HG03565 (cell line): ENCODE data around the gene SERINC2.

Experiments
- ATAC-seq: cut with Tn5 transposase; IDR thresholded peaks from one replicate; pipeline ENCODE4 v1.9.1; 2021; ENCODE audit warnings: mild to moderate bottlenecking, moderate library complexity; ENCODE audit not compliant: unreplicated experiment

Gene SERINC2

GRCh38 chr1:31412732-31413404 lies at the start of gene SERINC2:
TSS of gene SERINC2 (plus strand) at chr1:31413213. CDS start at chr1:31413266, 53 bp downstream.
- ATAC-seq = no peak

DNA sequence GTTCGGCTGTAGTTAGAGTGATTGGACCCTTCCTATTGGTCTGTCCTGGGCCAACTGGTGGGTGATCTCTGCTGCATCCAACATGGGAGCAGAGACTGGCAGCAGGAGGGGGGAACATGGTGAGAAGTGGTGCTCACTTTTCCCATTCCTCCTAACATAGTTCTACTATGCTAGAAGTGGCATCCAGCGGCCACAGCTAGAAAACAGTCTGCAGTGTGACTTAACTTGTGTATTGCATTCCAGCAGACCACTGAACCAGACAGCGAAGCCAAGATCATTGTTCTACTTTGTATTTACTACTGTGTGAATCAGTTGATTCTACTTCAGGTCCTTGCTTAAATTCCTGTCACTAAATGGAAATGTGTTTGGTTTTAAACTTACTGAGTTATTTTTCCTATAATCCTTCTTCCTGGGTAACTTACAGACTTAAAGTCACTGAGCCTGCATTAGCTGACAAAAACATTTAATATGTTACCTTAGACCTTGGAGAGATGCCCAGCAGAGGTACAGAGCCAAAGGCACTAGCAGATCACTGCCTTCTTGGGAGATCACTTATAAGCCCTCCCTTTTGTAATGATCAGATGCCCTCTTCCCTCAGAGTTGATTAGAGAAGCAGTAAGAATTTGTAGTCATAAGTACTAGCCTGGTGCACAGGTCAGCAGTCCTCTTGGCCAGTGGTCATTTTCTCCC lies 48.3 kb upstream of the SERINC2 start:
- no peak for ATAC-seq

DNA sequence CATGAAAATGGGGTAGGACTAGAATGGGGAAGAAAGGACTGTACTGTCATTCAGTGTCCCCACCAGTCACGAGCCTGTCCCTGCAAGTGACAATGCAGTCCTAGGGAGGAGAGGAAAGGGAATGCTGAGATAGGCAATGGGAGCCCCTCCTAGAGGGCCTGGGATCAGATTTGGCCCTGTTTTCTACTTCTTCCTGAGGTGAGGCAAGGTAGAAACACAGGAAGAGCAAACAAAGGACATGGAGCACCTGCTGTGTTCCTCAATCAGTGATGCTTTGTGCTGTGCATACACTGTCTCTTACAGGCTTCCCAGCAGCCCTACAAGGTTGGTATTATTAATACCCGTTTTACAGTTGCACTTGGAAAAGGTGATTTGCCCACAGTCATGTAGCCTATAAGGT lies 46.2 kb upstream of the SERINC2 start:
- no peak for ATAC-seq

- ATAC-seq = no peak
Observed at GRCh38 chr1:31368611-31369107, 44.4 kb upstream of the SERINC2 start.

- no peak for ATAC-seq
Observed at GRCh38 chr1:31370021-31370420, 43.0 kb upstream of the SERINC2 start.

DNA sequence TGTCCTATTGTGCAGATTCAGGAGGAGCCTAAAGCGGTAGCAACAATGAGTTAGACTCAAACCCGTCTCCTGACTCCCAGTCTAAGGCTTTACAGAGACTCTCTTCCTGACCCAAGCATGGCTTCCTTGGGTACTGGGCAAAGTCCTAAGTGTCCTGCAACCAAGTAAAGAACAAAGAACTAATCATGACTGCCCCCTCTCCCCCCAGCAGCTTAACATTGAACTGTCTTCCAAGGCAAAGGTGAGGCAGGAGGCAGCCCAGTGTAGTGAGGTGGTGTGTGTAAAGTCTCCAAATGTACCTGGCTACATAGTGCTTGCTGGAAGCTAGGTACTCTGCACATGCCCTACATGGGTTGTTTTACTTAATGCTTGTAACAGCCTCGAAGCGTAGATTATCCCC lies 42.4 kb upstream of the SERINC2 start:
- ATAC-seq = no peak

GRCh38 chr1:31371121-31371959 lies 41.7 kb upstream of the SERINC2 start:
- no peak for ATAC-seq

DNA sequence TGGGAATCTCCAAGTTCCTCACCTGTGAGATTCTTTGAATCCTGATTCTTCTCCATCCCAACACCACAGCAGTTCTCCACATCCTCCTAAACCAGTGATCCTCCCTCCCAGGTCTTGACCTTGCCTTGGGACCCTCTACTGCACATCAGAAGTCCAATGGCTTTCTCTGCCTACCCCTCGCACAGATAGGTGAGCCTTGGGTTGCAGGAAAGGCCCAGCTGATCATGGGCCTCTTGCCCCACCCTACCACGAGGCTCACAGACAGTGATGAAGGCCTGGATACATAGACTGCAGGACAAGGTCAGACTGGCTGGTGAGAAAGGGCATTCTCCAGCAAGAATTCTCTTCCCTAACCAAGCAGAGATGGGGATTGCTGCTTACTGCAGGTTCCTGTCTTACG lies 41.0 kb upstream of the SERINC2 start:
- ATAC-seq = no peak

GRCh38 chr1:31372751-31373055 lies 40.3 kb upstream of the SERINC2 start:
- ATAC-seq = no peak

GRCh38 chr1:31373056-31373896 lies 39.7 kb upstream of the SERINC2 start, which contains the start of gene FABP3:
TSS of gene FABP3 (minus strand) at chr1:31373076. CDS start at chr1:31373014, 62 bp downstream.
- no peak for ATAC-seq

GRCh38 chr1:31373897-31374486 lies 39.0 kb upstream of the SERINC2 start:
- ATAC-seq = no peak

- no peak for ATAC-seq
Observed at GRCh38 chr1:31374511-31375196, 38.4 kb upstream of the SERINC2 start.

- no peak for ATAC-seq
Observed at GRCh38 chr1:31376375-31377134, 36.5 kb upstream of the SERINC2 start.

- ATAC-seq = no peak
Observed at GRCh38 chr1:31377364-31377863, 35.6 kb upstream of the SERINC2 start.

DNA sequence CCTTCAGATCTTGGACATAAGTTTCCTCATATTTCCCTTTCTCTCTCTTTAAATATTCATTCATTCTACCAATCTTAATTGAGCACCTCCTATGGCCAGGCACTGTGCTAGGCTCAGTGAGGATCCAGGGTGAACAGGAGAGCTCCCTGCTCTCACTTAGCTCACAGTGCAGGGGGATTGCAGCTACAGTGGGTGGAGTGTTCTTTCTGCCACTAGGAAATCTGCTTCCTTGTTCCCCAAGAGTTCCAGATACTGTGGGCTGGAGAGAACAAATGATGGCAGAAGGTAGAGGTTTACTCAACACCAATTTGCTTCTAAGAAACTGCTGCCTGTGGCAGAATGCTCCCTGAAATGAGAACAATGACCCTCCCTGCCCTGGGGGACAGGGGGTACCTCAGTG lies 35.0 kb upstream of the SERINC2 start:
- no peak for ATAC-seq

DNA sequence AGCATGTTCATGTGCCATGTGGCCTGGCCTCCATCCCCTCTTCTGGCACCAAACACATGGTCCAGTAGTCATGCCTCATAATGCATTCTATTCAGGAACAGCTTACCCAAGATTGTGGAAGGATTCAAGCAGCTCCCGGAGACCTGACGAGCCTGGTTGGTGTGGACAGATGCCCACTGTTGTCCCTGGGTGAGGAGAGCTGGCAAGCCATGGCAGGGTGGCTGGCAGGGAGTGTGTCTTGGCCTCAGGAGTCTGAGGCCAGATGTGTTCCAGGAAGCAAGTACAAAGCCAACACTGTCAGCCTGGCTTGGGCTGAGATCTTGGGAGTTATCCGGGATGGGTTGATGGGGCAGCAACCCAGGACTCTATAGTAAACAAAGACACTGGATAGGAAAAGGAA lies 32.8 kb upstream of the SERINC2 start:
- no peak for ATAC-seq

GRCh38 chr1:31381394-31382294 lies 31.4 kb upstream of the SERINC2 start:
- ATAC-seq = no peak
